NCI-H345 treated with DMSO at 0.1 percent for 48 hours (cell line): ENCODE results near the gene GFI1B.
"Not testable (repeated sequence)": the region's sequence is repeated elsewhere in the genome, so short reads cannot be mapped to it uniquely, and the experiment has no call there.

Source experiments
- DNase-seq: peaks from one replicate; lab custom pipeline; 2025; ENCODE audit not compliant: unreplicated experiment; lab: John Stamatoyannopoulos, UW

GFI1B gene

GRCh38 chr9:132967908-132968307 lies 10.6 kb upstream of the GFI1B start:
- not testable (repeated sequence) for DNase-seq

- no peak for DNase-seq
These were observed 8.7 kb upstream of the GFI1B start for GRCh38 chr9:132969783-132970182.

- no peak for DNase-seq
These were observed 8.0 kb upstream of the GFI1B start for GRCh38 chr9:132970324-132971062.

DNA sequence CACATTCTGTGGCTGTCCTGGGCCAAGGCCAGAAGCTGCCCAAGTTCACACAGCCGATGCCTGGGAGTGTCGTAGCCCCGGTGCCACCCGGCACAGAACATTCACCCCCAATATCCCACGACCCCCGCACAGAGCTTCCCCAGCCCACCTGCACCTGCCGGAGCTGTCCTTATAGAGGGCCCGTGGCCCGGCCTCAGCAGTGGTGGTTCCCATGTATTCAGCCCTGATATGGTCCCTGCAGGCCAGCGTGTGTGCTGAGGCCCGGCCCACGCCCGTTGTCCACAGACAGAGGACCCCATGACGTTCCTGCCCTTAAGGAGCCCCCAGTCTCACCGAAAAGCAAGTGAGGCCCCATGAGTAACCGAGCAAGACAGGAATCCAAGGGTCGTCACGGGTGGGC lies 5.3 kb upstream of the GFI1B start:
- DNase-seq = no peak

GRCh38 chr9:132973713-132974112 lies 4.8 kb upstream of the GFI1B start:
- no peak for DNase-seq

DNA sequence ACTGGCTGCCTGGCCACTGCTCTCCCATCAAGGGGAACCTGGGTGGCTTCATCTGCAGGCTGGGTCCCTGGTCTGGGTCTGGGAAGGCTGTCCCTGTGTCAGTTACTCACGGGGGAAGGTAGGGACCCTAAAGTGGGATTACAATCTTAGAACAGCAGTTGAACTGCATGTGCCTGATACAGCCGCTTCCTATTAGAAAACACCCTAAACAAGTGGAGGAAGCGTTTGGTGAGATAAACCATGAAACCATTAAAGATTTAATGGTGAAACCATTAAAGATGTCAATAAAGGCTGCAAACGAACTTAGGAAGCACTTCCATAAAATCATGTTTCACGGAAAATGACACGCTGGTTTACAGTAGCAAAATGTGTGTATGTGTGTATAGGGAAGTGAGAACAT lies 2.5 kb upstream of the GFI1B start:
- no peak for DNase-seq

GRCh38 chr9:132976571-132976970 lies 1.9 kb upstream of the GFI1B start:
- DNase-seq = no peak

GRCh38 chr9:132978112-132978450 lies 413 bp upstream of the GFI1B start:
- no peak for DNase-seq

DNA sequence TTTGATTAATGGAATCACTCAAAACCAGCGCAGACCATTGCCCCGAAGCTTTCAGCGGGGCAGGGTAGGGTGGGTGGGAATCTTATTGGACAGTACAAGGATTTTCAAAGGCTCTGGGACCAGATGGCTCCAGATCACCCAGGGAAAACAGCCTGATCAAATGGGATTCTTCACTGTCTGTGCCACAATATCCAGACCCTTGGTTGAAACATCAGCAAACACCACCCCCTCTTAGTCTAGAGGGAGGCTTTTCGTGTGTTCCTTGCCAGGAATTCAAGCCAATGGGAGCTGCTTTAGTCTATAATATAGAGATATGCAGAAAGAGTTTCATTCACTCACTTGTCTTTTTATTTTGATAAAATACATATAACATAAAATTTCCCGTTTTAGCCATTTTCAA lies 1.7 kb downstream of the GFI1B start:
- DNase-seq = no peak

- no peak for DNase-seq
These were observed 4.0 kb downstream of the GFI1B start for GRCh38 chr9:132982458-132982857.

DNA sequence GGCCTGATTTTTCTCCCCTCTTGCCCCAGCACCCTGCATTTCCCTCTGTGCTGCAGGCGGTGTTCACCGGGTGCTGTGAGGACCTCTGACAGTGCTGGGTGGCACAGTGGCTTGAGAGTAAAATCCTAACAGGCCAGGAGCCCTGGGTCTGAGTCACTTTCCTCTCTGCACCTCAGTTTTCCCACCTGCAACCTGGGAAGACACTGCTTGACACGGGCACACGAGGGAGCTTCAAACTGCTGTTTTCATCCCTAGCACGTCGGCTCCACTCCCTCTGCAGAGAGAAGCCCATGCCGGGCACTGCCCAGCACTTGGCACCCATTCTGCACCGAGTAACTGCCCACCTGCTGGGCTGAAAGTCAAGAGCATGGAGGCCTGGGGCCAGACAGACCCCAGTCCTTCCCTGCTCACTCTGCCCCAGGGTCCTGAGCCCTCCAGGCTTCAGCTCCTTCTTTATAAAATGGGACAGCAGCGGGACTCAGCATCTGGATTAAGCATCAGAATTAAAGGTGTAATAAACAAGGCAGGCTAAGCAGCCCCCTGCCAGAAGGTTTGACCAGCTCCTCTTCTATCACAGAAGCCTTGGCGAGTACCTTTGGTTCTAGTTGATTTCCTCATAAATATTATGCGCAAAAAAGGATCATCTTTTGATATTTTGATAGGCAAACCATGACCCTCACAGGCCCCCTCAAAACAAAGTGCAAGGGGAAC lies 5.2 kb downstream of the GFI1B start:
- DNase-seq = no peak

DNA sequence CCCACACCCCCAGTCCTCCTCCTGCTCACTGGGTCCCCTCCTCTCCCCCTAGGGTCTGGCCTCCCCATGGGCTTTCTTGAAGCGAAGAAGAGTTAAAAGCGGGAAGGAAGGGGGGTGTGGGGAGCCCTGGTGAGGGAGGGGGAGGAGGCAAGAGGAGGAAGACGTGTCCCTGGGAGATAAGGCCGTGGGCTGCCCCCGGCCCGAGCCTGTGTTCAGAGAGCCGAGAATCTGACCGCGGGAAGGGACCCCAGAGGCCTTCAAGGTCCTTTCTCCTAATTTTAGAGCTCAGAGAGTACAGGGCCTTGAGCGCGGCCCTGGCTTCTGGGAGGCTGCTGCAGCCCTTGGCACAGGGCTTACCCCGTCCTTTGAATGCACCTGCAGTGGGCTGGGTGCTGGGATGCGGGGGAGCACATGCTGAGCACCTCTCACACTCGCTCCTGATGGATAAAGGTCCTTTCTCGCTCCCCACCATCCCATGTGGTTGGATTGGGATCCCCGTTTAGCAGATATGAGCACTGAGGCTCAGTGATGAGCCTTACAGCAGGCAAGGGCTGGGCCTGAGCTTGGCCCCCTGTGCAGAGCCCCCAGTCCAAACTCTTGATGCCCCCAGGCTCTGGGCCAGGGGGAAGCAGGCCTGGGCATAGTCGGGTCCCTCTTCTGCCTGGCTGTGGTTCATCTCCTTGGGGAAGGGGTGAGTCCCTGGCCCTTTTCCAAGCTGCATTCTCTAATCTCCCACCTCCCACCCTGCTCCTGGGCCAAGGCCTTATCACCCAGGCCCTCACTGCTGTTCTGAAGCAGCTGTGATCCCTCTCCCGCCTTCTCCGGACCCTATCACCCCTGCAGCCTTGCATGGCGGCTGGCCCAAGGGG lies 5.9 kb downstream of the GFI1B start:
- no peak for DNase-seq

- no peak for DNase-seq
These were observed 6.5 kb downstream of the GFI1B start for GRCh38 chr9:132985071-132985350.

DNA sequence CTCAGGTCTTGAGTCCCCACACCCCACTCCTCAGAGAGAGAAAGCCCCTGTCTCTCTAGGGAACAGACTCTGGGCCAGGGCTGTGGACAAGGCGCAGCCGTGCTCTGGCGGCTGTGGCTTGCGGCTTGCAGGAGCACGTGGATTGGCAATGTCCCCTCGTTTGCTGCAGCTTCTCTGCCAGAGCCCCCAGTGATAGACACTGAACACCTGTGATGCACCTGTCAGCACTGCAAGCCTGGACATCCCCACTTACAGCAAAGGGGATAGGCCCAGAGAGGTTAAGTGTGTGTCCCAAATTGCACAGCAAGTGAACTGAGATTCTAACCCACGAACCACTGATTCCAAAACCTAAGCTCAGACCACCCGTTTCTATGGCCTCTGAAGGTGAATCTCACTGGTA lies 7.0 kb downstream of the GFI1B start:
- DNase-seq = no peak

GRCh38 chr9:132986114-132986513 lies 7.6 kb downstream of the GFI1B start:
- DNase-seq = no peak

DNA sequence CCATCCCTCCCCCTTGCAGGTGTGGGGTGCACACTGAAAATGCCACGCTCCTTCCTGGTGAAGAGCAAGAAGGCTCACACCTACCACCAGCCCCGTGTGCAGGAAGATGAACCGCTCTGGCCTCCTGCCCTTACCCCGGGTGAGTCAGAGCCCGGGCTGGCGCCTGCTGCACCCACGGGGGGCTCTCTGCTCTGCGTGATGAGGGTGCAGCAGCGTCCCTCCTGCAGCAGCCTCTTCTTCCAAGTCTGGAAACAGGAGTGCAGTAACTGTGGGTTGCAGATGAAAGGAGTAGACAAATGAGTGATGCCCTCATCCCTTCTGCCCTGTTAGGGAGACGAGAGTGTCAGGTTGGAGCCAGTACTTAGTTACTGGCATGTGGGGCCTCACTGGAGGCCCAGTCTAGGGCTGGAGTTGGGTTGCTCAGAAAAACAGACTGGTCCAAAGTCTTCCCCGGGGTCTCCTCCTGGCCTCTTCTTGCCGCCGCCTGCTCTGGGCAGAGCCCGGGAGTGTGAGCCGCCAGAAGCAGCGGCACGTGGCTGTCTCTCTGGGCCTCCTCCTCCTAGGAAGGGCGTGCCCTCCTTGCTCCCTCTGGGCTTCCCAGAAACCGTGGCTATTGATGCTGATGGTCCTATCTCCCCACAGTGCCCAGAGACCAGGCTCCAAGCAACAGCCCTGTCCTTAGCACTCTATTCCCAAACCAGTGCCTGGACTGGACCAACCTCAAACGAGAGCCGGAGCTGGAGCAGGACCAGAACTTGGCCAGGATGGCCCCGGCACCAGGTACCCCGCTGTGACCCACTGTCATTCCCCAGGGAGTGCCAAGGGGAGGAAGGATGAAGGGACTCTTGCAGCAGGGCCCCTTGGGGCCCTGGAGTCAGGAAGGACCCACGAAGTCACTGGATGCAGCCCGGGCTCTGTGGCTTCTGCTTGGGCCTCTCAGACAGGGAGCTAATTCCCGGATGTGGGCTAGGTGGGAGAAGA lies 8.4 kb downstream of the GFI1B start:
- DNase-seq = no peak

DNA sequence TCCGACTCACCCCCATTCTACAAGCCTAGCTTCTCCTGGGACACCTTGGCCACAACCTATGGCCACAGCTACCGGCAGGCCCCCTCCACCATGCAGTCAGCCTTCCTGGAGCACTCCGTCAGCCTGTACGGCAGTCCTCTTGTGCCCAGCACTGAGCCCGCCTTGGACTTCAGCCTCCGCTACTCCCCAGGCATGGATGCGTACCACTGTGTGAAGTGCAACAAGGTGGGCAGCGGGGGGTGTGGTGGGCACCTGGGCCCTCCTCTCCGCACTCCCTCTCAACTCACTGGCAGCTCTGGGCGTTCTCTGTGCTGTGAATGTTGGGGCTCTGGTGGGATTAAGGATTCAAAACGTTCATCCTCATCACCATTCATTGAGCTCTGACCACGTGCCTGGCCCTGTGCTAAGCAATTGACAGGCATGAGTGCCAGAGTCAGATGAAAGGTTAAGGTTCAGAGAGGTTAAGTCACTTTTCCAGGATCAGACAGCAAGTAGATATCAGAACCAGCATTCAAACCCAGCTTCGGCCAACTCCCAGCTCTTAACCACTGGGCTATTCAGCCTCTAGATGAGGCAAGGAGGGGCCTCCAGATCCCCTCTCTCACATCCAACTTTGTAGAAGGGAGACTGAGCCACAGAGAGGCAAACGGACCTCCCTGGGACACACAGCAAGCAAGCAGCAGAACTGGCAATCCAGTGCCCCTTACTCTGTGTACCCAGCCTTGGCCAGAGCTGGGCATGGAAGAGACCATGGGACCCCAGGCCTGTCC lies 9.9 kb downstream of the GFI1B start:
- DNase-seq = no peak

- no peak for DNase-seq
These were observed 10.5 kb downstream of the GFI1B start for GRCh38 chr9:132989014-132989310.

- no peak for DNase-seq
These were observed 11.0 kb downstream of the GFI1B start for GRCh38 chr9:132989414-132989996.

DNA sequence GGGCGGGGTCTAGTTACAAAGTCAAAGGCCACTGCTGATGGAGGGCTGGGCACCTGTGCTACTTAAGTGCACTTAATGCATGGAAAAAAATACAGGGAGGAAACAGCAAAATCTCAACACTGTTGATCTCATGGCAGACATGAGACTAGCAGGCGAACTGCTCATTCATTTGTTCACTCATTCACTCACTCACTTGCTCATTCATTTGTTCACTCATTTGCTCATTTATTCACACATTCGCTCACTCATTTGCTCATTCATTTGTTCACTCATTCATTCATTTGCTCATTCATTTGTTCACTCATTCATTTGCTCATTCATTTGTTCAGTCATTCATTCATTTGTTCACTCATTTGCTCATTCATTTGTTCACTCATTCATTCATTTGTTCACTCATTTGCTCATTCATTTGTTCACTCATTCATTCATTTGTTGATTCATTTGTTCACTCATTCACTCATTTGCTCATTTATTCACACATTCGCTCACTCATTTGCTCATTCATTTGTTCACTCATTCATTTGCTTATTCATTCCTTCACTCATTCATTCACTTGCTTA lies 11.6 kb downstream of the GFI1B start:
- DNase-seq = not testable (repeated sequence)
